LoVo (cell line): ENCODE measurements around the gene PBX3.

Experiments used
- DNase-seq: peaks from one replicate; pipeline ENCODE4 v3.0.0-alpha.2; 2016; ENCODE audit warnings: low spot score

The PBX3 gene

DNA sequence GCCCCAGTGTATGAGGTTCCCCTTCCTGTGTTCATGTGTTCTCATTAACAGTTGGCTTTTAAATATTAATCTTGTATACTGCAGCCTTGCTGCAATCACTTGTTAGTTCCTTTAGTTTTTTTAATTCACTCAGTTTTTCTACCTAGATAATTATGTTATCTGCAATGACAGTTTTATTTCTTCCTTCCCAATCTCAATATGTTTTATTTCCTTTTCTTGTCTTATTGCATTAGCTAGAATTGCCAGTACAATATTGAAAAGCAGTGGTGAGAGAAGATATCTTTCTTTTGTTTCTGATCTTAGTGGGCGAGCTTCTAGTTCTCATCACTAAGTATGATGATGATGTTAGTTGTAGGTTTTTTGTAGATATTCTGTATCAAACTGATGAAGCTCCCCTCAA lies 232.2 kb downstream of the PBX3 start:
- DNase-seq: no peak

DNA sequence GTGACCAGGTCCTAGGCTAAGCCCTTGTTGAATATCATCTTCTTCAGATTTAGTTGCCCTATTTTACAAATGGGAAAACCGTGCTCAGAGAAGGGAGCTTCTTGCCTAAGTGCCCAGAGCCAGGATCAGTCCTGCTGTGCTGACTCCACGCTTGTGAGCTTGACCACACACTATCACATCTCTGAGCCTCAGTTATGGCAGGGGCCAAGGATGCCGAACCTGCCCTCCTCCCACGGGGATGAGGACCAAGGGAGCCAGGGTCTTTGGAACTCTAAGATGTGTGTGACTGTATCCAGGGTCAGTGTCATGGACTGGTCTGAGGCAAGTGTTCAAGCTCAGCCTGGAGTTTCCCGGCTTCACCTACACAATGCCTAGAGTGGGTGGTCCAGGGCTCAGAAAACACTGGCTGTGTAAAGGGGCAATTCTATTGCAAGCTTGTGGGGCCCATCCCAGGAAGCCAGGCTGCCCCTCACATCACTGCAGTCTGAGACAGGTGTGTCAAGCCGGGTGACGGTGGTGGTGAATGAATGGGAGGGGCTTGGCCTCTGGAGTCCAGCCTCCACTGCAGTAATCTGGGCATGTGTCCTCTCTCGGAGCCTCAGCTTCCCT lies 235.7 kb downstream of the PBX3 start:
- DNase-seq: no peak

DNA sequence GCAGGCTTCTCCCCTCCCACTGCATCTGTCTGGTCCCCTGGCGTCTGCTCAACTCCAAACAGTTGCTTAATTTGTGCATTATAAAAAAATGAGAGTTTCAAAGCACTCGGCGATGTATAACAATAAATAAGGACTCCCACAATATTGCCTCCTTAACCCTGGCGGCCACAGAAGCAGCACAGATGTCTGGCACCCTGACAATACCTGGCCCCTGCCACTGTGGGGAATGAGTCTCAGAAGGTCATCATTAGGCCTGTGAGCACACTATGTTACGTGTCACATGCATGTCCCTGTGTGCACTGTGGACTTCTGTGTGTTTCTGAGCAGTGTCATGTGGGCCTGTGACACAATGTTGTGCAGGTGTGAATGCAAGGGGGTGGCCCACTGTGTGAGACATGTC lies 236.5 kb downstream of the PBX3 start:
- no peak for DNase-seq

DNA sequence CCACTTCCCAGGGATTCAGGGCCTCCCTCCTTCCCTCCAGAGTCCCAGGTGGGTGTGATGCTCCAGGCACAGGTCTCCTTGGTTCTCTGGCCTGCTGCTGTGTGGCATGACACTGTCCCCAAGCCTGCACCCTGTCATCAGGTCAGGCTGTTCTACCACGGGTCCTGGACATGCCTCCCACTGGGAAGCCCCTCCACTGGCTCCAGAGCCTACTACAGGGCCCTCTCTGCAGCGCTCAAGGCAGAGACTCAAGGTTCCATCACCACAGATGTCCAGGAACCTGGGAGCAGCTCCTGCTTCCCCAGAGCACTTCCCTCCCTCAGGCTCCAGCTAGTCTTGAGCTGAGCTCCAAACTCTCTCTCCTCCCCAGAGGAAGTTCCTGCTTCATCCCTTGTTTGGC lies 237.3 kb downstream of the PBX3 start:
- DNase-seq: no peak

DNA sequence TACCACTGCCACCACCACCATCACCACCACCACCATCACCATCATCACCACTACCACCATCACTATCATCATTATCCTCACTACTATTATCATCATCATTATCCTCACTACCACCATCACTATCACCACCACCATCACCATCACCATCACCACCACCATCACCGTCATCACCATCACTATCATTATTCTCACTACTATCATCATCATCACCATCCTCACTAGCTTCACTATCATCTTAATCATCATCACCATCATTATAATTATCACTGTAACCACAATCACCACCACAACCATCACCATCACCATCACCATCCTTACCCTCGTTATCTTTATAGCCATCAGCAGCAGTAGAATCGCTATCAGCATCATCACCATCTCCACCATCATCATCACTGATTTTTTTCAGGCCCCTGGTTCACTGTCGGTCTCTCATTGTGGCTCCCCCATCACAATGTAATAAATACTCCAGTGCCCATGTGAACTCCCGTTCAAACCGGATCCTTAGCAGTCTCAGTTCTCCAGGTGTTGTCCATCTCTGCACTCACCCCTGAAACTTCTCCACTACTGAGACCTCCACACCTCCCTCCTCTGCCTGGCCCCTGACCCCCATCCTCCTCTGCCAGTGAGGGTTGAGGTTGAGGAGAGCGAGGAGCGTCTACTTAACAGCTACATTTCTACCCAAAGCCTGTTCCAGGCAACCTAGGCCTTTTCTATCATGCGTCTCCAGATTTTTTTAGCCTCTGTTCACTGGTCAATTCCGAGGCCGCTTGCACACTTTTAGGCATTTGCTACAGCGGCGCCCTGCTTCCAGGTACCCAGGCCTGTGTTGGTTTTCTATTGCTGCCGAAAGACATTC lies 238.2 kb downstream of the PBX3 start:
- no peak for DNase-seq

DNA sequence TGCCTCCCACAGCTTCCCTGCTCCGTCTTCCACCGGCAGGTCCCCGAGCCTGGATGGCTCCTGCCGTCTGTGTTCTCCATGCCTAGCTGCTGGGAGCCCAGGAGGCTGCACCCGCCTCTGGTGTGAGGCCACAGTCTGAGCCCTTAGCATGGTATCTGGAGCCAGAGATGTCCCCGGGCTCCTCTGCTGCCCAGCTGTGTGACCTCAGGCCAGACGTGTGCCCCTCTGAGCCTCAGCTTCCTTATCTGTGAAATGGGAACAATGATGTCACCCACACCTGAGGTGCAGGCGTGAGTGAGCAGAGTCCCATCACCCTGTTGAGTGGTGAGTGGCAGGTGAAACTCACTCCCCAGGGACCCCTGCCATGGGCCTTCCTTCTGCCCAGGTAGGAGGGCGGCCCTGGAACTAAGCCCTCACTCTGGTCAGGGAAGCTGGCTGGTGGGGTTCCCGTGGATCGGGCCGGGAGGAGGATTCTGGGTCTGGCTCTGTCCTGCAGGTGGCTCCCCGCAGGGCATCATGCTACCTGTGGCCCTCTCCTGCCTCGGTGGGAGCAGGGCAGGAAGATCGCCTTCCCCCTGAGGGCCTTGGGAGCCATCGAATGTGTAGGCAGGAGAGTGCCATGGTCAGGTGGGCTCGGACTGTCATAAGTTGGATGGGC lies 239.0 kb downstream of the PBX3 start:
- no peak for DNase-seq

DNA sequence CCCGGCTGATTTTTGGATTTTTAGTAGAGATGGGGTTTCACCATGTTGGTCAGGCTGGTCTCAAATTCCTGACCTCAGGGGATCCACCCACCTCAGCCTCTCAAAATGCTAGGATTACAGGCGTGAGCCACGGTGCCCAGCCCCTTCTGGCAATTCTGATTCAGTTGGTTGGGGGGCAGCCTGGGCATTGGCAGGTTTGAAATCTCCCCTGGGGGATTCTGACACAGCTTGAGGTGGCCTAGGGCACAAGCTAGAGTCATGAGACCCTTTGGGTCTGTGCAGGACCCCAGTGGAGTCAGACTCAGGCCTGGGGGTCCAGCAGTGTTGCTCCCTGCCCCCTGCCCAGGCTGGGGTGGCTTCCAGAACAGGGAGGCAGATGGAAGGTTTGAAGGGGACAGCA lies 239.8 kb downstream of the PBX3 start:
- no peak for DNase-seq

DNA sequence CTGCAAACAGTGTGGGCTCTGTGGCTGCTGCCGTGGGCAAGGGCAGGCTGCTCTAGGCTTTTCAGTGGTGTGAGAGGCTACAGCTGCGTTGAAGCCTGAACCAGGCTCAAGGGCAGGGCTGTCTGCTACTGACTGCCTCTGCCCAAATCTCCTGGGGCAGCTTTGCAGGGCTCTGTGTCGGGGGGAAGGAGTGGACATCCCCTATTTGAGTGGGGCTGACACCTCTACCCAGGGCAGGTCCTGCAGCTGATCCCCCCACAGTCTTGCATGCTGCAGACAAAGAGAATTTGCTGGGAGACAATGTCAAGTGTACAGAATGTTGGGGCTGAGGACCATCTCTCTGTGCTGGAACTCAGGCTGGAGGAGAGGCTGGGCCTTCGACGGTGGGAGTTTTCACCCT lies 240.2 kb downstream of the PBX3 start:
- no peak for DNase-seq

DNA sequence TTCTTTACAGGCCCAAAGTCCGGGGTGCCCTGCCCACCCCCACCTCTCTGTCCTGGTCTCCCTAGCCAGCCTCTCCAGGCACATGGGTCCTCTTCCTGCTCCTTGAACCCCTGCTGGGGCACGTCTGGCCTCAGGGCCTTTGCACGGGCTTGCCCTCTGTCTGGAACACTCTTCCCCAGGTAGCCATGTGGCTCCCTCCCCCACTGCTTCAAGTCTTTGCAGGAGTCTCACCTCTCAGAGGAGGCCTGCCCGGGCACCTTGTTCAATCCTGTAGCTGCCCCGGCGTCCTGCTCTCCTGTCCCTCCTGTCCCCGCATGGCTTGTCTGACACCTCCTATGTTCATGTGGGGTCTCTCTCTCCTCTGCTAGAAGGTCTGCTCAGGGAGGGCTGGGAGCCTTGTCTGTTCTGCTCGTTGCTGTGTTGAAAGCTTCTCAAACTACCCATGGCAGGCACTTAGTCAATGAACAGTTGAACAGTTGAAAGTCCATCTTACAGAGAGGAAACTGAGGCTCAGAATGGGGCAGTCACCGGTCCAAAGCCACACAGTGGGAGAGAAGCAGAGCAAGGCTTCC lies 241.4 kb downstream of the PBX3 start:
- no peak for DNase-seq

DNA sequence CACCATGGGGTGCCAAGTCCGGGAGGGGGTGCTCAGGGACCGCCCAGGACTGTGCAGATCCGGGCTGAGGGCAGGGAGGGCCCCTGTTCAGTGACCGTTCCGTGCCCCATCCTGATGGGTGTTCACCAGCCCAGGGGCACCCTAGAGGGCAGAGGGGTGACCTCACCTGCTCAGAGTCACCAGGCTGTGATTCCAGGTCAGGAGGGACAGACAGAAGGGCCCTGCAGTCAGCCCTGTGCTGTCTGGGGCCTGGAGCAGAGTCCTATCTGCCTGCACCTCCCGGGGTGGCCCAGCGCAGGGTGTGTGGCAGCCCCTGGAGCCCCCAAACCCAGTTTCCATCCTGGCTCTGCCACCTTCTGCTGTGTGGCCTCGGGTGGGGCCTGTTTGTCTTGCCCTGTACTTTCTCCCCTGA lies 241.9 kb downstream of the PBX3 start:
- DNase-seq: no peak

DNA sequence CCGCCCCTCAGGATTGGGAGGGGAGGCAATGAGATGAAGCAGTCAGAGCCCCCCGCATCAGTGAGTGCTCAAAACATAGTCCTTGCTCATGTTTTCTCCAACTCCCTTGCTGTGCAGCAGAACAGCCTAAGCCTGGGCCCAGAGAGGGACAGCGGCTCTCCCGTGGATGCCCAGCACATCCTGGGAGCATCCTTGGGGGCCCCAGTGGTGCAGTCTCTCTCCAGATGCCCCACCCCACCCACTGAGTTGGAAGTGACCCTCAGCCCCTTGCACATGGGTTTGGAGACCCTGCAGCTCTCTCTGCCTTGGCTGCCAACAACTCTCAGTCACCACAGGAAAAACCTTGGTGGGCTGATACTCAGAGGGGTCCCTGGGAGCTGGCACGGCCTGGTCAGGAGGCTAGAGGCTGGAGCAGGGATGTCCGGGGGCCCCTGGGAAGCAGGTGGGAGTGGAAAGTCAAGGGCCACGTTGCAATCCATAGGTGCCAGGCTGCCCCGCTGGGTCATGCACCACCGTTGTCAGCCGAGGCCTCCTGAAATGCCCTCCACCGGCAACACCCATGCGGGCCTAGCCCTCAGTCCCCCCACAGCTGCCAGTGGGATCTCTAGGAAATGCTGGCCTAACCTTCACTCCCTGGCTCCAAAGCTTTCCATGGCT lies 242.5 kb downstream of the PBX3 start:
- DNase-seq: no peak

DNA sequence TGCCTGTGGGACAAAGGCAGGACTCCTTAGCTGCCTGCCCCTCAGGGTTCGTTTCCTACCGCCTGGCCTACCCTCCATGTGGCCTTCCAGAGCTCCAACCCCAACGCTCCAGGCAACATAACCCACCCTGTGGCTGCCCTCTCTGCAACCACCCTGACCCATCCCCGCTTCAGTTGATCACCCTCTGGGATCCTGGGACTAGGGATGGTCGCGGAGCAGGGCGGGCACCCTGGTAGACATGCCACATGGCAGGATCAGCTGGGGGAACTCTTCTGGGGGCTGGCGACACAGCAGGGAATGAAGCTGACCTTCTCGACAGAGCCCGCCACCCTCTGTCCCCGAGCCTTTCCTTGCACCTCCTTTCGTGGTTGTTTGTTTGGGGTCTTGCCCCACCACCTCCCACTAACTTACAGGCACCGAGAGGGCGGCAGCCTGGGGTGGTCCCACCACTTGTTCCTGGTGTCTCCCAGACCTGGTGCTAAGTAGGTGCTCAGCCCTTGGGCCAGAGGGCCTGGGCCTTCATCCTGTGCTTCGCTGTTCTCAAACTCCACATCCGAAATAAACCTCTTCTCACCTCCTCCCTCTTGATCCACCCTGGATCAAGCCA lies 243.1 kb downstream of the PBX3 start:
- DNase-seq: no peak

DNA sequence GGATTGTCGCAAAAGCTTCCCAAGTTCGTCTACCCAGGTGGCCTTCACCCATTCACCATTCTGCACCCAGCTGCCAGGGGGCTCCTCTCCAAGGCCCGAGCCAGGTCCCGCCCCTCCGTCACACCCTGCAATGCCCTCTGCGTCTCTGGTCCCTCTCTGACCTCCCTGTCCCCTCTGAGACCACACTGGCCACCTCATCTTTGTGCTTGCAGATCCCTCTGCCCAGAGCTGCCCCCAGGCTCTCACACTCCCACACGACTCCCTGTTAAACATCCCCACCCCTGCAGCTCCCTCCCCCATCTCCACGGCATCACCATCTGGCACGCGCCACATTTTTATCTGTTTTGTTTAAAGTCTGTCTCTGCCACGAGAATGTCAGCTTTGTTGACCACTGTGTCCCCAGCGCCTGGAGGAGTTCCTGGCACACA lies 243.6 kb downstream of the PBX3 start:
- DNase-seq: no peak

DNA sequence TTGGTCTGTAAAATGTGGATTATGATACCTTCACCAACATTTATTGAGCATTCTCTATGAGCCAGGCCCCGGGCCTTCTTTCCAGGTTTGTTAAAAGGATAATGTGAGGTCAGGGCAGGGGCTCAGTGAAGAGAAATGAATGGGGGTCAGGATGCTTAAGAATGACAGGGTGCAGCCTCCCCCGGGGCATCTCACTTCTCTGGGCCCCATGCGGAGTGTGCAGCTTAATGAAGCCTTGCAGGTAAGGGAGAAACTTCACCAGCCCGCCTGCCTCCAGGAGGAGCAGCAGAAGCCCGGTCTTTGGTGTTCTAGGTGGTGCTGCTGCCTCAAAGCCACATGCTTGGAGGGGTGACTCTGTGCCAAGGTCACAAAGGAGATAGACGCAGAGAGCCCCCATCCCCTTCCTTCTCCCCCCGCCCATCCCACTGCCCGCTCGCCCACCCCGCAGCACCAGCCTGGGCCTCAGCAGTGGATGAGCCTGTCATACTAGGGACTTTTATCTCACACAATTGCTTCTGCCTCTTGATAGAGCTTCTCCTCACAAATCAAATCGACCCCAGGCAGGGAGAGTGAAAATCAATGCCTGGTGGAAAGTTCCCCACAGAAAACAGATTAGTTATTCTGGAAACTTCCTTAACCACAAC lies 244.8 kb downstream of the PBX3 start:
- DNase-seq: no peak

DNA sequence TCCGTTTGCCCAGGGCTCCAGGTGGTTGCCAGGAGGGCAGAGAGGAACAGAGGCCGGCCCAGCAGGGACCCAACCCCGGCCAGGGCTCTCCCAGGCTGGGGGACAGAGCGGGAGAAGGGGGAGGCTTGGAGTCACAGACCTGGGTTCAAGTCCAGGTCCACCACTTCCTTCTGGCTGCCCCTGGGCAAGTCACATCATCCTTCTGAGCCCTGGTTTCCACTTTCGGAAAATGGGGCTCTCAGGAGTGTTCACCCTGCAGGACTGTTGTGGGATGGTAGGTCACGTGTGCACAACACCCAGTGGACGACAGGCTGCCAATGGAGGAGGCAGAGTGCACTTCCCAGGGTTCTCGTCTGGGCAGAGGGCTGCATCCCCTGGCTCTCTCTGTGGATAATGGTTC lies 245.4 kb downstream of the PBX3 start:
- no peak for DNase-seq

DNA sequence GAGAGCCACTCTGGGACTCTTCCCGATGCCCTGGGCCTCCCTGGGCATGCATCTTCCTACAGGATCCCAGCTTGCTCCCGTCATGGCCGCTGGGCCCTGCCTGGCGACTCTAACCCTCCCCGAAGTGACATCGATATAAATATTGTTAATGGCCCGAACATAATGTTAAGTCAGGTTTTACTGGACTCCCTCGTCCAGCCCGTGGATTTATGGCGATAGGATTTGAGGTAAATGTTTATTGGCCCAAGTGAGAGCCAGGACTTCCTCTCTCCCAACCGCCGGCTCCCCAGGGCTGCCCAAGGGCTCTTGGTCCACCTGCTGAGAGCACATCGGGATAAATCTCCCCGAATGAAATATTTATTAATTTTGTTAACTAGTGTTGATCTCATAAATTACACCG lies 246.3 kb downstream of the PBX3 start:
- DNase-seq: no peak

DNA sequence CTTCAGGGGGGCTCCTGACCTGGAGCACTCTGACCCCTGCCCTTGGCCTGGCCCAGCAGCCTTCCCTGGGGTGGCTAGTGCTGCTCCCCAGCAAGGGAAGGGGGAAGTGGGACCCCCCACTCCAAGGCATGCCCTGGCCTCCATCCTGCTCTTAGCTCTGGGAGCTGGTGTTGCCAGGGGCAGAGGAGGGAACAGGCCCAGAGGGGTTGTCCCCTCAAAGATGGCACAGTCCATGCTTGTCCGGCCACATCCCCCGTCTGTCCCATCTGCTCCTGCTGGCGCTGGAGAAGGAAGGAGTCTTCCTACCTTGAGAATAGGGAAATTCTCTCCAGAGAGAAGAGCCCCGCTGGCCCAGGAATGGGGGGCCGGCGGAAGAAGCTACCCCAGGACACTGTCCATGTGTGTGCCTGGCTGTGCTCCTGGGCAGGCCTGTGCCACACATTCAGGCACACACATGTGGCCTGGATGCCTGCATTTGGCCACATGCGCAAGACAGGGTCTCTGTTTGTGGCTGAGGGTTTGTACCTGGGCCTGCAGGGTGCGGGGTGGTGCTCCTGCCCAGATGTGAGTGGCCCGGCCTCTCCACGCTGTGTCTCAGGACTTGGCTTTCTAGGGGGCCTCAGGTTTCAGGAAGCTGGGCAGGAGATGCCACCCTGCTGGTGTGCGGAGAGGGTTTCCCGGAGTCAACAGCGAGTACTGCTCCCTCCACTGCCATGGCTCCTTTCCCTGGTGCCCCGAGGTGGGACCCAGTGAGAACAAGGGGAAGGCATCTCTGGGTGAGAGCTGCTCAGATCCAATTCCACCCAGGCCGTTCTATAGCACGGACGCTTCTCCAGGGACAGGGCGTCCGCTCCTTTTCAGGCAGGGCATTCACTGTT lies 247.1 kb downstream of the PBX3 start:
- DNase-seq: no peak

DNA sequence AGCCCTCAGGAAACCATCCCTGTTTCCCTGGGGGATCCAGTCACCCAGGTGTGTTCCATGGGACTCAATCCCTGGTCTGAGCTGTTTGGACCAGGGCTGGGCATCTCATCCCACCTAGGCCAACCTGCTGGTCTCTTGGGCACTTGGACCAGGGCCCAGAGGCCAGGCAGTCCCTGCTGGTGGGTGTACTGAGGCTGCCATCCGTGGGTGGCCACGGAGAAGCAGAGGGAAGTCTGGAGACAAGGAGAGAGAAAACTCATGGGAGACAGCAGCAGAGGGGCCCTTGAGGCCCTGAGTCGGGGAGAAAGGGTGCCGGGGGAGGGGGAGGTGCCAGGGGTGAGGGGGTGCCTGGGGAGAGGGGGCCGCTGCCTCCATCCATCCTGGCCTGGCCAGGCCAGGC lies 247.8 kb downstream of the PBX3 start:
- DNase-seq: no peak

DNA sequence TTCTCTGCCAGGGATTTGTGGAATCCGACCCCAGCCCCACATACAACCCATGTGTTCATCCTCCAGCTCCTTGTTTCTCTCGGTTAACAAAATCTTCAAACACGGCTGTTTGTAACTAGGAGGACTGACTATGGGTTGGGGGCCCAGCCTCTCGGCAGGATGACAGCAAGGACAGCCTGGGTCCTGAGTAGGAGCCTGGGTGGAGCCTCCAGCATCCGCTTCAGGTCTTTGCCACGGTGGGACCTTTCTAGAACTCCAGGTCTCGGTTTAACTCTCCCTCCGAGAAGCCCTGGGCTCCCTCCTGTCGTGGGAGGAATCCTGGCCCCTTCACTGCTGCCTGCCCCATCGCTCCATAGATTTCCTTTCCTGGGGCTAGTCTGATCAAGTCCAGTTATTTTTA lies 248.5 kb downstream of the PBX3 start:
- no peak for DNase-seq

DNA sequence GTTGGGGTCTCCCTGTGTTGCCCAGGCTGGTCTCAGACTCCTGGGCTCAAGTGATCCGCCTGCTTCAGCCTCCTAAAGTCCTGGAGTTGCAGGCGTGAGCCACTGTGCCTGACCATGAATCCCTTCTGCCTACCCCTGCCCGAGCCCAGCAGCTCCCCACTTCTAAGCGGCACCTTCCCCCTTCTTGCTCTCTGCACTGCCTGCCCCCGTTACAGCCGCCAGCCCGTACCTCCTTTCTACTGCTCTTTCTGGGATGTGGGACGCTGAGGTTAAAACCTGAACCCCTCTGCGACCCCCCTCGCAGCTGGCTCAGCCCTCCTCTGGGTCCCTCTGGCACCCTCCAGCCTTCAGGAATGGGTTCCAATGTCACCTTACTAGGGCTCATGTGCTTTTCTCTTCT lies 249.6 kb downstream of the PBX3 start:
- no peak for DNase-seq
